GM18508 (cell line): ENCODE measurements around the gene RAMACL.
"Not testable (repeated sequence)": the region's sequence is repeated elsewhere in the genome, so short reads cannot be mapped to it uniquely, and the experiment has no call there.

Experiments used
- ATAC-seq: cut with Tn5 transposase; IDR thresholded peaks from one replicate; pipeline ENCODE4 v1.9.1; 2021; ENCODE audit warnings: moderate number of reproducible peaks; ENCODE audit not compliant: insufficient read depth, unreplicated experiment

The RAMACL gene

DNA sequence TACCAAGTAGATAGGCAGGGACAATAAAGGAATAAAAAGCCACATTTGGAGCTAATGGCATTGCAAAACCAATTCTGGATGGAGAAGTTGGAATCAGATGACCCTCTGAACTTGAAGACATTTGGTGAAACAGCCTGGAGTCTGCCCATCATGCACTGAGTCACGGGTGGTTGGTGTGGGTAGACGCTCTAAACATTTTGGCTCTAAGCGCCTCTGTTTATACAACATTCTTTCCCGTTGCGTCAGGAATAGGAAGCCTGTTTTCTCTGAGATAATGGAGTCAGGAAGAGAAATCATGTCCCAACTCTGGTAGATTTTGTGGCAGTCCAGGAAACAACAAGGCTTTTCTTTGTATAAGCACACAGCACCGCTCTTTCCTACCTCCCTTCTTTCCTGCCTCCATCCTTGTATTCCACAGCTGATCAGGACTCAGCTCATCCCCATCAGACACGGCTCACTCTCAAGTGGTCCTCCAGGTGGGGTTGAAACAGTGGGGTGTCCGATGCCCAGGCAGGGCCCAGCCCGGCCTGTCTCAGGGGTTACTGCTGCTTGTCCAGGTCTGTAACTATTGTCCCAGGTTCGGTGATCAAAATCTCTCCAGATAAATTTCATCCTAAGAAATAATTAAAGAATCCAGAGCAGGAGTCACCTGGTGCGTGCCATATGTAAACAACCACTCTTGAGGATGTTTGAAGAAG lies 12.1 kb upstream of the RAMACL start:
- no peak for ATAC-seq

DNA sequence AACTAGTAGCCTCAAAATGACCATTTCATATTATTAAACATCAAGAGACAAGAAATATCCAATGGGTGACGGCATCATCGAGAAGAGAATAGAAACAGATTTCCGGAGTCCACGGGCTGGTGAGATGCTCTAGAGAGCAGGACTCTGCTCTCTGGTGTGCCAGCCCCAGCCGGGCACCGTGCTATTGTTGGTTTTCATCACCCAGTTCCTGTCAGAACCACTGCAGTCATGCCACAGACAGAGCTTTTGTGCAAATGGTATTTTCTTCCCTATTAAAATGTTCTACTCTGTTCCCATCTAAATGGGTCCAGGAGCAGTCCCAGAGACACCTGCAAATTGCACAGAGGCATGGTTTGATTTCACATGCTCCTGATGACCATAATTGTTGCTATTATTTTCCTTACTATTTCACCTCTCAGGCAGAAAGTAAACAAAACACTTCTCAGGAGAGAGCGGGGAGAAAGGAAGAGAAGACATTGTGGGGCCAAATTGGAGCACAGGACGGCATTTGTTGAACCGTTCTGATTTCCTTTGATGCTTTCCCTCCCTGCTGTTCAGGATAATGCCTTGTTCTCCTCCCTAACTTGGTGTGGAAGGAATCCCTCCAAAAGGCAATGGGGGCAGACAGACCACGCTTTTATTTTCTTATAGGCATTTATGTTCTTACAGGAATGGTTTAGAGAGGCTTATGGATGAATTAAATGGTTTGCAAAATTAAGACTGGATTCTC lies 11.4 kb upstream of the RAMACL start:
- no peak for ATAC-seq

DNA sequence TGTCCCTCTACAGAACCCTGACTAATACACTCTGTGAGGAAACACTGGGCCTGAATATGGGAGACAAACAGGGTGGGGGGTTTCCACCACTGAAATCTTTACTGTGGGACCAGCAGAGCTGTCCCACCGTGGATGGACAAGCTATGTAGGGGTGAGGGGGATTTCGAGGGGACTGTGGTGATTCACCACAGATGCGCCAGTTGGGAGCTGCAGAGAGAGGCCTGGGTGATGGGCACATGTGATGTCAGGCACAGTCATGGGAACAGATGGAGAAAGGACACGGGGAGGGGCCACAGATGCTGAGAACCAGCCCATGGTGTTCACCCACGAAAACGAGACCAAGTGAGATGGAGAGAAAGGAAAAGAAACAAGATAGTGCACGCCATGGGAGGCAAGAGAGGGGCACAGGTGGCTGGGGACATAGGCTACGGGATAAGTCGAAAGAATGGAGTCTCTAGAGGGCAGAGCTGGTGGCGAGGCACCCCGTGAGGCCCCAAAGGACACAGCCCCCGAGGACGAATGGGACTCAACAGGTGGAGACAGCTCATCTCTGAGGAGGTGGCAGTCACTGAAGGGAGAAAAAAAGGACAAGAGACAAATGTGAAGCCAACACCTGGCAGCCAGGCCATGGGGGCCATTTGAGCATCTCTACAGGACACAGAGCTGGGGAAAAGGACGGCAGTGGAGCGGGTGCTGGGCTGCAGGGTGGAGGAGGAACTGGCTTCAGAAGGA lies 10.5 kb upstream of the RAMACL start:
- ATAC-seq = no peak

DNA sequence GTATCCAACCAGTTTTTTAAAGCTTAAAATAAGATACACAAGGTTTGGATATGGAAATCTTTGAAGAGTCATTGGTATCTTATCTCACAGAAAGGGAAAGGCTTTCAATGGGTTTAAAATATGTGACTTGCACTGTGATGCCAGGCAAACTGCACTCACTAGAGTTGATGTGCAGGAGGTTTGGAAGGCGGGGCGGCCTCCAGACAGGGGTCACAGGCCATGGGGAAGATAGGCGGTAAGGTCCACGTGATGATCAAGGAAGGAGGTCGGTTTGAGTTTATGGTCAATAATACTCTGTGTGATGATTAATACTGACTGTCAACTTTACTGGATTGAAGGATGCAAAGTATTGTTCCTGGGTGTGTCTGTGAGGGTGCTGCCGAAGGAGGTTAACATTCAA lies 9.5 kb upstream of the RAMACL start:
- ATAC-seq = no peak

DNA sequence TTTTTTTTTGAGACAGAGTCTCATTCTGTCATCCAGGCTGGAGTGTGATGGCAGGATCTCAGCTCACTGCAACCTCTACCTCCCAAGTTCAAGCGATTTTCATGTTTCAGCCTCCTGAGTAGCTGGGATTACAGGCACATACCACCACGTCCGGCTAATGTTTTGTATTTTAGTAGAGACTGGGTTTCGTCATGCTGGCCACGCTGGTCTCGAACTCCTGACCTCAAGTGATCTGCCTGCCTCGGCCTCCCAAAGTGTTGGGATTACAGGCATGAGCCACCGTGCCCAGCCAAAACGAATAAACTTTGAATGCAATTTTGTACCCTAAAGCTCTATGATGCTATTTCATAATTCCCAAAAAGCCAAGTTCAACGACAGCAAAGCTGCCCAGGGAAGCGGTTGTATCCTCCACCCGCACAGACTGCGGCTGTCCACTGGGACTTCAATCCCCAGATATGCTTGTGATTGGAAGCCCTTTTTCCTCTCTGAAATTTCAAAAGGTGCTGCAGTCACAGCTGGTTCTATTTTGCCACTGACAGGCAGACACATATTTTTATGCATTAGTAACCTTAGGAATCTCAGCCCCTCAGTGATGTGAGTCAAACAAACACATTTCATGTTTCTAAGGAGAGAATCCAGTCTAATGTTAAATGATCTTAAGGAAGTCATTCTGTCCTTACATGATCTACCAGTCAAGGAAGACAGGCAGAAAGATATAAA lies 8.7 kb upstream of the RAMACL start:
- ATAC-seq = no peak

DNA sequence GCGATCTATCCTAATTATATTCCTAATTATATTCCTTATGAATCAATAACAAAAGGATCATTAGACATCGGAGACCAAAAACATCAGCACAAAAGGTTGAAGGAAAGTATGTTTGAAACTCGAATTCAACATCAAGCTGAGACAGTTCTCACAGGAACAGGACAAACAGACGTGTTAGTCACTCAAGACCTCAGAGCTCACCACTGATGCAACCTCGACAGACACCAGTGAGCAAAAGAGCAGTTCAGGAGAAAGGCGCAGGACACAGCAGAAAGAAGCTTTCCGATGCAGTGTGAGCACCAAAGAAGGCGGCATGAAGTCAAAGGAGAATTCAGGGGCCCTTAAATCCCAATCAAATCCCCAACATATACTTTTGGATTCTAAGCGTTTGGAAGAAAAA lies 6.3 kb upstream of the RAMACL start:
- ATAC-seq = no peak

DNA sequence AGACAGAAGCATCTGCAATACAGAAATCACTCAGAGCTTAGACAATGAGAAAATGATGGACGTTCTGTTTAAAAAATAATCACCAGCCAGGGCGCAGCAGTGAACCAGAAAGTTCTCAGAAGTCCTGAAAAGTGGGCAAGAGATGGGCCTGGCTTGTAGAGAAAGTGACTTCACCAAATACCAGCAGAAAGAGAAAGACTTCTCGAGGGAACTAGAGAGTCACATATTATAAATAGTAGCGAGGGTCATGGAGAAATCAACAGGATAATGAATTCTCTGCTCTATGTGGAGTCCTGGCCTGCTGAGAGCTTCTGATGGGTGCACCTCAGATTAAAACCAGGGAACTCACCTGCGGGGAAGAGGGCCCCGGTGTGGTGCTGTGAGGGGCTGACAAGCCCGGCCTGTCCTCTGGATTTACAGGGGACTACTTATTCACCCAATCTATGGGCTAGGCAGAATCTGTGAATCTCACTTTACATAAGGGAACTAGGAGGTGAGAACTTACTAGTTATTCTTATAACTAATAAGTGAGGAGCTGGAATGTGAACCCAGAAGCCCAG lies 5.6 kb upstream of the RAMACL start:
- ATAC-seq = no peak

DNA sequence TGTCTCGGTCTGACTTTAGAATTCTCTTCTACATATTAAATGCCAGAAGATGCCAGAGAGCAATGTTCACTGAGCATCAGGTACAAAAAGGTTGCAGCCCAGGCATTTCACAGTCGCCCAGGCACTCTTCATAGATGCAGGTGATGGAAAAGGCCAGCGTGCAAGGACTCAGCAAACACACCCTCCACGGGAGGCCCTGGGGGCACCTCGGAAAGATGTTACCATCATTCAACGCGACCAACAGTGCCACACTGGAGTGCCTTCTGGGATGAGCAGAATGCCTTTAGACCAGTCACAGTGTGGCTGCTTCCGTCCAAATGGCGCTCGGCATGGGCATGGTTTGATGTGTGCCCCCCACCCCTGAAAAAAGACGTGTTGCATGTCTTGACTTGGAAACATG lies 4.5 kb upstream of the RAMACL start:
- ATAC-seq = no peak

DNA sequence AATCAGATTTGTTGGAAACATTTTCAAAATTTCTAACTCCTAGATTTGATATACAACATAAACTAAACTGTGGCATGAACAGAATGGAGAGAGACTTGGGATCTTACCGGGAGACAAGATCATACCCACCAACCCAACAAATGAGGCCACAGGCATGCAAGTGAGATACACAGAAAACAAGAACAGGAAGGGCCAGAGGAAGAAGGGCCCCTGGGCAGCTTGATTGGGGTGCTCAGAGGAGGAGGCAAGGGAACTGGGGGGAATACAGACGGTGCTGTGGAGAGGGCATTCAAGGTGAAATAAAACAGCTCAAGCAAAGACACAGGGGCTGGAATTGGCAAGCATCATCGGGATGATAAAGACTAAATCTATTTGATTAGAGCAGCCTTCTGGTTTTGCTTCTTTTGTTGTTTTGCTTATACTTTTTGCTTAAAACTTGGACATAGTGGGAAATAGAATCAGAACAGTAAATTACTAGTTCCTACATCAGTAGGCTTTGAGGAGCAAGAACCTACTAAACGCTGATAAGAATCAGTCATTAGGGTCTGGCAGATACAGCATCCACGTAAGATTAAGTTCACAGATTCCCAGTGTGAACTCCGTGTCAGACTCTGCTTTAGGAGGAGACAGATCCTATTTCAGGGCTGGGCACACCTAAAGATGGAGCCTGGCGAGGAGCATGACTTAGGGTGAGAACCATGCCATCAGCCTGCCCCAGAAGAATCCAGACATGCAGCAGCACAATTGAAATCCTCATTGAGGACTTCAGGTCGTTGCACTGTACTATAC lies 3.5 kb upstream of the RAMACL start:
- no peak for ATAC-seq

DNA sequence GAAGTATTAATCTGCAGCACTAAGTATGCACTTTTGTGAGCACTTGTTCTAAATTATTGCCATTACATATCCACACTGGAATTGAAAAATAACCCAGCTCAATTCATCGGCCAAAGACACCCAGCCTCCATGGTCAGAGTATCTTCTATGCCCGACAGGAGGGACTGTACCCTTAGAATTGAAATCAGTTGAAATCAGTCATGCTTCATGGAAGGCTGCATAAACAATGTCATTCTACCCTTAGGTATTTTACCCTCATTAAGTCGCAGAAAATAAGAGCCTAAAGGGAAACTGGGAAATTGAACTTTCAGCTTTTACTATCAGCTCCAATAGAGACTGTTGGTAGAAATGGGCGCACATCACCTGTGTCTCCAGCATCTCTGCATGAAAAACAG lies 2.9 kb upstream of the RAMACL start:
- ATAC-seq = no peak

DNA sequence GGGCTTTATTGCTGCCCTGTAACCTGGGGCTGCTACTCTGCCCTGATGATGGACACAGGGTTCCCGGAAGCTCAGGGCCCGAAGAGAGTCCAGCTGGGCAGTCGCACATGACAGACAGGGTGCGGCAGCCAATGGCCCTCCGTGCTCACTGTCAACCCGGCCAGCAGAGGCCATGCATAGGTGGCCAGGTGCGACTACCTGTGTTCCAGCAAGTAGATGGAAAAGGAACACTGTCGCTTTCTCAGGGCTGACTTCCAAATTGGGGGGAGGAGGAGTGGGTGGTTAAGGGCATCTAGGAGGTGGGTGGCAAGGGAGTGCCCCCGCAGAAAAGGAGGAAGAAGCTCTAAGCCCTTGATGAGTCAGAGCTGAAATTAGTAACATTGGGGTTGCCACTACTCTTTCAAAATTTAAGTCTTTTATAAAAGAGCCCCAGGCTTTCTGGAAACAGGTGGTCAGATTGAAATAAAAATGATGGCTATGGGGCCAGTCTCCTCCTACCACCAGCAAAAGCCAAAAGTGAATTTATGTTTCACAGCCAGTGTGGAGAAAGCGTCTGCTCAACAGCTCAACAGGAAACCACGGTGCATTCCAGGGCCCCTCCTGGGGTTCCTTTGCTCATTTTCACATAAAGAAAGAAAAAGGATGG lies 2.3 kb upstream of the RAMACL start:
- no peak for ATAC-seq

DNA sequence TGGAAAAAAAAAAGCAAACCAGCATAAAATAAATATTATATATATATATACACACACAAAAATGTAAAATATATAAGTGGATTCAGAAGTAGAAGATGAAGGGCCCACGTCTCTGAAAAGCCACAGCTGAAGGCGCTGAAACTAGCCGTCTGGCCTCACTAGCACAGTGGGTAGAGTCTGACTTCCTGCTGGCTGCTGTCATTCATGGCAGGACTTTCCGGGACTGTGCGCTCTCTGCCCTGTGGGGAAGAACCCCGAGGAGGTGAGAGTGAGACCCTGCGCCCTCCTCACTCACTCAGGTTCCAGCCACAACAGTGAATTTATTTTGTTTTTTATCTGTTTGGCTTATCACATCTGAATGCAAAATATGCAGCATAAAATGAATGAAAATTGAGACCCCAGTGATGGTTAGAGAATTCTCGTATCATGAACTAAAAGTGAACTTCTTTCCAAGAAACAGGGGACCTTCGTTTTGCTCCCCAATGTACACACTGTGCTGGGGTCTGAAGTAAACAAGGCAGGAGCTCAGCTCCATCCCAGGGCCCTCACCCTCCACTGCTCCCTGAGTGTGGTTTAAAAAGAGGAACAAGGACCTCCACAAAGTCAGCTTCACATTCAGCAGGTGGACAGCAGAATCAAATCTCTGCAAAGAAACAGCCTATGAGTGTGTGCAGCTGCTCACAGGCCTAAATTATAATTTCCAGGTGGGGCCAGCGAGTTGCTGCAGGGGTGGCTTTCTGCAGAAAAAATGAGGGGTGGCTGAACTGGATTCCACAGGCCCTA lies 1.3 kb upstream of the RAMACL start:
- peak; percentile 73 for ATAC-seq

DNA sequence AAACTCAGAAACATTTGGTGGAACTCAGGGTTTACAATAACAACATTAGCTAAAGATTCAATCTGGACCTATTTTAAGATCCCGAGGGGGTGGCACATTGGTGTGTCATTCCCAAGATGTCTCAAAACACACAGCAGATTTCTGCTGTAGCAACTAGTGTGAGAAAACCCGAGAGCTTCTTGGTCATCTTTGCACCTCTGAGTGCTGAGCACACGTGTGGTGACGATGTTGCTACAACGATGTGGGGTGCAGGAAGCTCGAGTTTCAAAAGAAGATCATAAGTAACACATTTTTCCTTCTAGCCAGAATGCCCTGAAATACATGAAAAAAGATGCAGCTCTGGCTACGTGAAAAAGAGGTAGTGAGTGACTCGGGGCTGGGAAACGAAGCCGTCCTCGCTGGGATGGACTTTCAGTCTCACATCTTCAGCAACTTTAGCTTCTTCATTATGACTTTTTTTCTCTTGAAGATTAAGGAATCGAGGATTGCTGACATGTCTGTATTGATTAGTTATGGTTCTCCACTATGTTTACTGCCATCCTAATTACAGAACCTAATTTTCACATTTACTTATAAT lies 1.5 kb downstream of the RAMACL start:
- no peak for ATAC-seq

DNA sequence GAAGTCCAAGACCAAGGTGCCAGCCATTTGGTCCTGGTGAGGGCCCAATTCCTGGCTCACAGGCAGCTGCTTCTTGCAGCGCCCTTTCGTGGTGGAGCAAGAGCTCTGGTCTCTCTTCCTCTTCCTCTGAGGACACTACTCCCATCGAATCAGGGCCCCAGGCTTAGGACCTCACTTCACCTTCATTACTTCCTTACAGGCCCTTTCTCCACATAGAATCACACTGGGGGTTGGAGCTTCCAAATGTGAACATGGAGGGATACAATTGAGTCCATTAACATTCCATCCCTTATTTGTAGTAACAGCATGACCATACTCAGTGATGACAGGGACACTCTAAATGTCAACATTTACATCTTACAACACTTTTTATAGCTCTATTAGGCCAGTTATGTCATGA lies 2.3 kb downstream of the RAMACL start:
- no peak for ATAC-seq

DNA sequence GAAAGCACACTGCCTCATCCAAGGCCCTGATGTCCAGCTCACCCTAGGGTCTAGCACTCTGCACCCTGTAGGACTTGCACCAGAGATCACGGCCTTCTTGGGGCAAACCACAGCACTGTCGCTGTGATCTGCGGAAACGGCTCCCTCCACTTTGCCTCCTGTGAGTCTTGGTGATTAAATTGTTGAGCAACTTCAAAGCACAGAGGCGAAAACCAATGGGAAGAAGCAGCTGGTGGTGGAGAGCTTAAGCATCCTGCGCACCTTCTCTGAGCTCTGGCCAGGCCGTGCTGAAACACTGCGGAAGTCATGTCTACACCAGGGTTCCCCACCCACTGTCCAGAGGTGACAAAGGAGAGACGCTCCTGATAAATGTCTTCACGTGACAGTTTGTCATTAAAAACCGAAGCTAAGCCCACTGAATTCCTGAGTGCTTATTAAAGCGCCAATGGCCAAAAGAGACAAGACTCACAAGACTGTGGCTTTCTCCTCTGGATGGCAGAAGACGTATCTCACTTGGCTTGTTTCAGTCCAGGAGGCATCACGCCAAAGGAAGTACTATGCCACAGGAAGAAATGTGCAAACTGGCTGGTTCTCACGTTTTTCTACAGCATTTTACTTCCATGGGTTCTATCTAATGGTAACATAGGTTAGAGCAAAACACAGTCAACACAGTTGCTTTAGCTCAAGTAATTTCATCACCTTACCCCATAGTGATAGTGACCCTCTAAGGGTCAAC lies 3.1 kb downstream of the RAMACL start:
- ATAC-seq = no peak

DNA sequence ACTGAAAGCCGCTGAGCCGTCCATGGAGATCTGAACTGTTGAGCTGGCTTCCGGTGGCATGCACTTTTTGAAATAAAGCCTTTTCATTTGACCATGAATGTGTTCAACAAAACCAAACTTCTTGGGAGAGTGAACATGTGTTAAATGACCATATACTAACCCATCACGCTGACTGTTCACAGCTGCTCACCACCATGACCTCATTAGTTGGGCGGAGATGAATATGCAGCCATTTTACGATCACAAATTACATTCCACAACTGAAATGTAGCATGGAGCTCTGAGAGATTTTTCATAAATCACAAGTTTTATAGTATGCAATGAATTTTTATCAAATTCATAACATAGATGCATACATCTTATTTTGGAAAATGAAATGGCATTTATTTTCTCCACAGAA lies 4.2 kb downstream of the RAMACL start:
- no peak for ATAC-seq

DNA sequence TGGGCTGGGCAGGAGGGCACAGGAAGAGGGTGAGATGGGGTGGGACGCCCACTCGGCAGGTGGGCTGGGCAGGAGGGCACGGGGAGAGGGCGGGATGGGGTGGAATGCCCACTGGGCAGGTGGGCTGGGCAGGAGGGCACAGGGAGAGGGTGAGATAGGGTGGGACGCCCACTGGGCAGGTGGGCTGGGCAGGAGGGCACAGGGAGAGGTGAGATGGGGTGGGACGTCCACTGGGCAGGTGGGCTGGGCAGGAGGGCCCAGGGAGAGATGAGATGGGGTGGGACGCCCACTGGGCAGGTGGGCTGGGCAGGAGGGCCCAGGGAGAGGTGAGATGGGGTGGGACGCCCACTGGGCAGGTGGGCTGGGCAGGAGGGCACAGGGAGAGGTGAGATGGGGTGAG lies 4.7 kb downstream of the RAMACL start:
- ATAC-seq = not testable (repeated sequence)
